ENCODE data around the gene TLCD3B. TPM values are rescaled to one million over a fixed set of nuclear protein-coding genes. Genes with fewer than 3 reads are reported as not detected.
A peak's percentile ranks its signal among the peaks of the same experiment; 100 is the strongest.

Gene TLCD3B
- total and polyA plus RNA-seq, 2 donors from 2014 or later = not detected

GRCh38 chr16:29975811-29976511, 55.1 kb downstream of the TLCD3B start:
- intact Hi-C loops (cut with DNase I) = no loop called here
- FAIRE-seq (no peak), DNase-seq (no peak)
- peak overlapping the region in 2 of 3 donors; percentile 38 to 93 for H3K9ac ChIP-seq (ENCODE audit: low read length in 3 of 3)
- H3K36me3 ChIP-seq (ENCODE audit: control insufficient read depth in 2 of 3, insufficient read depth in 3 of 3, low read length in 3 of 3) = peaks cover 15 to 35% (median 27%) of the 10 kb centered on the region in 3 donors
- H3K4me3 ChIP-seq (ENCODE audit: low read length in 3 of 3) = peak overlapping the region; percentile 21 to 96 (median 86)
- peaks cover 3 to 30% (median 14%) of the 10 kb centered on the region in 3 donors for H3K4me1 ChIP-seq (ENCODE audit: control insufficient read depth in 2 of 3, insufficient read depth in 2 of 3, low read depth in 1 of 3, low read length in 3 of 3)
- peak overlapping the region in 1 of 2 donors; percentile 32 for H3K27ac ChIP-seq (ENCODE audit: low read depth in 2 of 2, low read length in 2 of 2)
- H3K9me3 ChIP-seq (ENCODE audit: control insufficient read depth in 2 of 3, insufficient read depth in 1 of 3, low read length in 3 of 3) = no peaks in the 10 kb centered on the region
- TF ChIP-seq CTCF (IDR thresholded peaks at IDR 0.05; ENCODE audit: borderline replicate concordance, extremely low read depth, insufficient read depth) = no peak
- H3K27me3 ChIP-seq (ENCODE audit: control insufficient read depth, insufficient read depth, low read length) = no peaks in the 10 kb centered on the region

DNA sequence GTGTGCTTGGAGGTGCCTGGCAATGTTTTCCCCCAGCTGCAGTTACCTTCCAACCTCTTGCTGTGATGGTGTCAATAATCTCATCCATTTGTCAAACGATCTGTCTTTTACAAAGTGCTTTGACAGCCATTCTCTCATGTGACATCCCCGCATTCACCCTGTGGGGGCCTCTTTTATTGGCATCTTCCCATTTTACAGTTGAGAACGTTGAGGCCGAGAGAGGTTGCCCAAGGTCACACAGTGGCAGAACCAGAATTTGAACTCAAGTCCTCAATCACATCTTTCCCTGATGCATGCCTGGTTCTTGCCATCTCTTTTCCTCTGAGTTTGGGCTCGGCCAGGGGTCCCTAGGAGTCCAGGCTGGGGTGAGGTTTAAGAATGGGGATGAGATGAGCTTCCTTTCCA, 55.9 kb downstream of the TLCD3B start:
- no peak for DNase-seq
- peak overlapping the region in 1 of 2 donors; percentile 32 for H3K27ac ChIP-seq (ENCODE audit: low read depth in 2 of 2, low read length in 2 of 2)
- no peak for TF ChIP-seq CTCF (IDR thresholded peaks at IDR 0.05; ENCODE audit: borderline replicate concordance, extremely low read depth, insufficient read depth)
- peaks cover 13 to 27% (median 23%) of the 10 kb centered on the region in 3 donors for H3K36me3 ChIP-seq (ENCODE audit: control insufficient read depth in 2 of 3, insufficient read depth in 3 of 3, low read length in 3 of 3)
- intact Hi-C loops (cut with DNase I) = no loop called here
- FAIRE-seq = no peak
- H3K9me3 ChIP-seq (ENCODE audit: control insufficient read depth in 2 of 3, insufficient read depth in 1 of 3, low read length in 3 of 3) = no peaks in the 10 kb centered on the region
- peak overlapping the region; percentile 26 to 93 (median 67) for H3K9ac ChIP-seq (ENCODE audit: low read length in 3 of 3)
- peaks cover 3 to 30% (median 14%) of the 10 kb centered on the region in 3 donors for H3K4me1 ChIP-seq (ENCODE audit: control insufficient read depth in 2 of 3, insufficient read depth in 2 of 3, low read depth in 1 of 3, low read length in 3 of 3)
- H3K4me3 ChIP-seq (ENCODE audit: low read length in 3 of 3) = peak overlapping the region; percentile 86 to 96 (median 88)
- H3K27me3 ChIP-seq (ENCODE audit: control insufficient read depth, insufficient read depth, low read length) = no peaks in the 10 kb centered on the region

Other genes with a start within 250 kb of the TLCD3B start
- gene KIF22, start 240.5 kb downstream of the TLCD3B start, total RNA-seq = 32.3 TPM
- 42.9 TPM for gene KIF22, start 240.5 kb downstream of the TLCD3B start, polyA plus RNA-seq (ENCODE audit: insufficient read depth, low read depth, low replicate concordance)
- 137 TPM for gene MAZ, start 224.7 kb downstream of the TLCD3B start, total RNA-seq
- 85.5 TPM for gene MAZ, start 224.7 kb downstream of the TLCD3B start, polyA plus RNA-seq (ENCODE audit: insufficient read depth, low read depth, low replicate concordance)
- 1.9 TPM for gene PRRT2, start 219.1 kb downstream of the TLCD3B start, total RNA-seq
- gene PRRT2, start 219.1 kb downstream of the TLCD3B start, polyA plus RNA-seq (ENCODE audit: insufficient read depth, low read depth, low replicate concordance) = 0.88 TPM
- 23.5 TPM for gene PAGR1, start 215.1 kb downstream of the TLCD3B start, total RNA-seq
- 30.0 TPM for gene PAGR1, start 215.1 kb downstream of the TLCD3B start, polyA plus RNA-seq (ENCODE audit: insufficient read depth, low read depth, low replicate concordance)
- 271 TPM for gene MVP, start 210.8 kb downstream of the TLCD3B start, total RNA-seq
- 123 TPM for gene MVP, start 210.8 kb downstream of the TLCD3B start, polyA plus RNA-seq (ENCODE audit: insufficient read depth, low read depth, low replicate concordance)
- gene CDIPT, start 168.0 kb downstream of the TLCD3B start, total RNA-seq = 85.9 TPM
- 148 TPM for gene CDIPT, start 168.0 kb downstream of the TLCD3B start, polyA plus RNA-seq (ENCODE audit: insufficient read depth, low read depth, low replicate concordance)
- gene SEZ6L2, start 131.7 kb downstream of the TLCD3B start, total RNA-seq = 32.4 TPM
- 9.1 TPM for gene SEZ6L2, start 131.7 kb downstream of the TLCD3B start, polyA plus RNA-seq (ENCODE audit: insufficient read depth, low read depth, low replicate concordance)
- gene ASPHD1, start 130.8 kb downstream of the TLCD3B start, total RNA-seq = 8.9 TPM
- gene ASPHD1, start 130.8 kb downstream of the TLCD3B start, polyA plus RNA-seq (ENCODE audit: insufficient read depth, low read depth, low replicate concordance) = 6.1 TPM
- gene KCTD13, start 105.0 kb downstream of the TLCD3B start, total RNA-seq = 25.8 TPM
- gene KCTD13, start 105.0 kb downstream of the TLCD3B start, polyA plus RNA-seq (ENCODE audit: insufficient read depth, low read depth, low replicate concordance) = 9.9 TPM
- gene TMEM219, start 69.2 kb downstream of the TLCD3B start, total RNA-seq = 127 TPM
- gene TMEM219, start 69.2 kb downstream of the TLCD3B start, polyA plus RNA-seq (ENCODE audit: insufficient read depth, low read depth, low replicate concordance) = 288 TPM
- 54.3 TPM for gene TAOK2, start 57.4 kb downstream of the TLCD3B start, total RNA-seq
- 19.6 TPM for gene TAOK2, start 57.4 kb downstream of the TLCD3B start, polyA plus RNA-seq (ENCODE audit: insufficient read depth, low read depth, low replicate concordance)
- 16.0 TPM for gene HIRIP3, start 35.7 kb downstream of the TLCD3B start, total RNA-seq
- gene HIRIP3, start 35.7 kb downstream of the TLCD3B start, polyA plus RNA-seq (ENCODE audit: insufficient read depth, low read depth, low replicate concordance) = 18.7 TPM
- gene INO80E, start 35.0 kb downstream of the TLCD3B start, total RNA-seq = 74.1 TPM
- 52.7 TPM for gene INO80E, start 35.0 kb downstream of the TLCD3B start, polyA plus RNA-seq (ENCODE audit: insufficient read depth, low read depth, low replicate concordance)
- 1.9 TPM for gene DOC2A, start 20.2 kb downstream of the TLCD3B start, total RNA-seq
- gene DOC2A, start 20.2 kb downstream of the TLCD3B start, polyA plus RNA-seq (ENCODE audit: insufficient read depth, low read depth, low replicate concordance) = 3.5 TPM
- gene C16orf92, start 8.1 kb downstream of the TLCD3B start, total RNA-seq = not detected
- not detected for gene C16orf92, start 8.1 kb downstream of the TLCD3B start, polyA plus RNA-seq (ENCODE audit: insufficient read depth, low read depth, low replicate concordance)
- gene ALDOA, start 34.5 kb upstream of the TLCD3B start, total RNA-seq = 1,017 TPM
- 1,506 TPM for gene ALDOA, start 34.5 kb upstream of the TLCD3B start, polyA plus RNA-seq (ENCODE audit: insufficient read depth, low read depth, low replicate concordance)
- gene PPP4C, start 44.7 kb upstream of the TLCD3B start, total RNA-seq = 78.8 TPM
- 107 TPM for gene PPP4C, start 44.7 kb upstream of the TLCD3B start, polyA plus RNA-seq (ENCODE audit: insufficient read depth, low read depth, low replicate concordance)
- 1.6 TPM for gene TBX6, start 60.7 kb upstream of the TLCD3B start, total RNA-seq
- 0.62 TPM for gene TBX6, start 60.7 kb upstream of the TLCD3B start, polyA plus RNA-seq (ENCODE audit: insufficient read depth, low read depth, low replicate concordance)
- gene YPEL3, start 64.9 kb upstream of the TLCD3B start, total RNA-seq = 40.0 TPM
- gene YPEL3, start 64.9 kb upstream of the TLCD3B start, polyA plus RNA-seq (ENCODE audit: insufficient read depth, low read depth, low replicate concordance) = 107 TPM
- gene GDPD3, start 82.3 kb upstream of the TLCD3B start, total RNA-seq = 3.6 TPM
- gene GDPD3, start 82.3 kb upstream of the TLCD3B start, polyA plus RNA-seq (ENCODE audit: insufficient read depth, low read depth, low replicate concordance) = 17.7 TPM
- gene MAPK3, start 91.9 kb upstream of the TLCD3B start, total RNA-seq = 77.7 TPM
- 90.0 TPM for gene MAPK3, start 91.9 kb upstream of the TLCD3B start, polyA plus RNA-seq (ENCODE audit: insufficient read depth, low read depth, low replicate concordance)
- 69.3 TPM for gene CORO1A, start 152.3 kb upstream of the TLCD3B start, total RNA-seq
- 8.0 TPM for gene CORO1A, start 152.3 kb upstream of the TLCD3B start, polyA plus RNA-seq (ENCODE audit: insufficient read depth, low read depth, low replicate concordance)
- 77.6 TPM for gene BOLA2B, start 162.4 kb upstream of the TLCD3B start, total RNA-seq
- gene BOLA2B, start 162.4 kb upstream of the TLCD3B start, polyA plus RNA-seq (ENCODE audit: insufficient read depth, low read depth, low replicate concordance) = 177 TPM
- 51.3 TPM for gene SLX1A, start 162.6 kb upstream of the TLCD3B start, total RNA-seq
- gene SLX1A, start 162.6 kb upstream of the TLCD3B start, polyA plus RNA-seq (ENCODE audit: insufficient read depth, low read depth, low replicate concordance) = 35.4 TPM
- gene SULT1A3, start 168.0 kb upstream of the TLCD3B start, total RNA-seq = 19.8 TPM
- 31.3 TPM for gene SULT1A3, start 168.0 kb upstream of the TLCD3B start, polyA plus RNA-seq (ENCODE audit: insufficient read depth, low read depth, low replicate concordance)
- 20.5 TPM for gene NPIPB13, start 217.2 kb upstream of the TLCD3B start, total RNA-seq
- 1.2 TPM for gene NPIPB13, start 217.2 kb upstream of the TLCD3B start, polyA plus RNA-seq (ENCODE audit: insufficient read depth, low read depth, low replicate concordance)

Data from kidney (tissue), 14 donors.